ENCODE measurements around the gene PHYKPL.

PHYKPL gene

DNA sequence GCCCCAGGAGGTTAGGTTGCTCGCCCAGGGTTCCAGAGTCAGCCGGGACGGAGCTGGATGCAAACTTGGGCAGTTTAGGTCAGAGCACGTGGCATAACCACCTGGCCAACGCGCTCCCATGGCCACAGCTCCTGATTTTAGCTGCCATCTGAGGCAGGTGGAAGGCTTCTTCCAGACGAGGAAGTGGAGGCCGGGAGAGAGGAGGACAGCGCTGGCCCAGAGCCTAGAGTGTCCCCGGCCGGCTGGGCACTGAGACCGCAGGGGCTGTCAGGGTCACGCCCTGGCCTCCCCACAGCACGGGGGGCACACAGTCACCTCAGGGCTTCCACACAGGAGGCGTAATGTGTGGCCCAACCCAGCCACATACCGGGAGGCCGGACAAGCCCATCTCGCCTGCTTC, 16.1 kb upstream of the PHYKPL start:
- DNase-seq (ENCODE audit: low read depth in 1 of 2, low spot score in 1 of 2): no peak
- H3K27me3 ChIP-seq (ENCODE audit: insufficient read depth, poor library complexity, severe bottlenecking): no peaks in the 10 kb centered on the region
- H3K27ac ChIP-seq (replicated peaks): no peak overlapping the region
- TF ChIP-seq, protein P1, sequence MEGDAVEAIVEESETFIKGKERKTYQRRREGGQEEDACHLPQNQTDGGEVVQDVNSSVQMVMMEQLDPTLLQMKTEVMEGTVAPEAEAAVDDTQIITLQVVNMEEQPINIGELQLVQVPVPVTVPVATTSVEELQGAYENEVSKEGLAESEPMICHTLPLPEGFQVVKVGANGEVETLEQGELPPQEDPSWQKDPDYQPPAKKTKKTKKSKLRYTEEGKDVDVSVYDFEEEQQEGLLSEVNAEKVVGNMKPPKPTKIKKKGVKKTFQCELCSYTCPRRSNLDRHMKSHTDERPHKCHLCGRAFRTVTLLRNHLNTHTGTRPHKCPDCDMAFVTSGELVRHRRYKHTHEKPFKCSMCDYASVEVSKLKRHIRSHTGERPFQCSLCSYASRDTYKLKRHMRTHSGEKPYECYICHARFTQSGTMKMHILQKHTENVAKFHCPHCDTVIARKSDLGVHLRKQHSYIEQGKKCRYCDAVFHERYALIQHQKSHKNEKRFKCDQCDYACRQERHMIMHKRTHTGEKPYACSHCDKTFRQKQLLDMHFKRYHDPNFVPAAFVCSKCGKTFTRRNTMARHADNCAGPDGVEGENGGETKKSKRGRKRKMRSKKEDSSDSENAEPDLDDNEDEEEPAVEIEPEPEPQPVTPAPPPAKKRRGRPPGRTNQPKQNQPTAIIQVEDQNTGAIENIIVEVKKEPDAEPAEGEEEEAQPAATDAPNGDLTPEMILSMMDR (IDR thresholded peaks at IDR 0.05; ENCODE audit: insufficient read depth, low read length): no peak
- TF ChIP-seq GABPA (IDR thresholded peaks at IDR 0.05; ENCODE audit: low read depth) (no peak), POLR2AphosphoS5 (IDR thresholded peaks at IDR 0.05; ENCODE audit: low read depth) (no peak), SPI1 (IDR thresholded peaks at IDR 0.05; ENCODE audit: borderline replicate concordance, low read depth) (no peak)
- TF ChIP-seq, protein P2, sequence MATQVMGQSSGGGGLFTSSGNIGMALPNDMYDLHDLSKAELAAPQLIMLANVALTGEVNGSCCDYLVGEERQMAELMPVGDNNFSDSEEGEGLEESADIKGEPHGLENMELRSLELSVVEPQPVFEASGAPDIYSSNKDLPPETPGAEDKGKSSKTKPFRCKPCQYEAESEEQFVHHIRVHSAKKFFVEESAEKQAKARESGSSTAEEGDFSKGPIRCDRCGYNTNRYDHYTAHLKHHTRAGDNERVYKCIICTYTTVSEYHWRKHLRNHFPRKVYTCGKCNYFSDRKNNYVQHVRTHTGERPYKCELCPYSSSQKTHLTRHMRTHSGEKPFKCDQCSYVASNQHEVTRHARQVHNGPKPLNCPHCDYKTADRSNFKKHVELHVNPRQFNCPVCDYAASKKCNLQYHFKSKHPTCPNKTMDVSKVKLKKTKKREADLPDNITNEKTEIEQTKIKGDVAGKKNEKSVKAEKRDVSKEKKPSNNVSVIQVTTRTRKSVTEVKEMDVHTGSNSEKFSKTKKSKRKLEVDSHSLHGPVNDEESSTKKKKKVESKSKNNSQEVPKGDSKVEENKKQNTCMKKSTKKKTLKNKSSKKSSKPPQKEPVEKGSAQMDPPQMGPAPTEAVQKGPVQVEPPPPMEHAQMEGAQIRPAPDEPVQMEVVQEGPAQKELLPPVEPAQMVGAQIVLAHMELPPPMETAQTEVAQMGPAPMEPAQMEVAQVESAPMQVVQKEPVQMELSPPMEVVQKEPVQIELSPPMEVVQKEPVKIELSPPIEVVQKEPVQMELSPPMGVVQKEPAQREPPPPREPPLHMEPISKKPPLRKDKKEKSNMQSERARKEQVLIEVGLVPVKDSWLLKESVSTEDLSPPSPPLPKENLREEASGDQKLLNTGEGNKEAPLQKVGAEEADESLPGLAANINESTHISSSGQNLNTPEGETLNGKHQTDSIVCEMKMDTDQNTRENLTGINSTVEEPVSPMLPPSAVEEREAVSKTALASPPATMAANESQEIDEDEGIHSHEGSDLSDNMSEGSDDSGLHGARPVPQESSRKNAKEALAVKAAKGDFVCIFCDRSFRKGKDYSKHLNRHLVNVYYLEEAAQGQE (IDR thresholded peaks at IDR 0.05; ENCODE audit: insufficient replicate concordance, low read depth): no peak
- no peak overlapping the region for H3K4me3 ChIP-seq (replicated peaks; ENCODE audit: insufficient read depth, low read length)

DNA sequence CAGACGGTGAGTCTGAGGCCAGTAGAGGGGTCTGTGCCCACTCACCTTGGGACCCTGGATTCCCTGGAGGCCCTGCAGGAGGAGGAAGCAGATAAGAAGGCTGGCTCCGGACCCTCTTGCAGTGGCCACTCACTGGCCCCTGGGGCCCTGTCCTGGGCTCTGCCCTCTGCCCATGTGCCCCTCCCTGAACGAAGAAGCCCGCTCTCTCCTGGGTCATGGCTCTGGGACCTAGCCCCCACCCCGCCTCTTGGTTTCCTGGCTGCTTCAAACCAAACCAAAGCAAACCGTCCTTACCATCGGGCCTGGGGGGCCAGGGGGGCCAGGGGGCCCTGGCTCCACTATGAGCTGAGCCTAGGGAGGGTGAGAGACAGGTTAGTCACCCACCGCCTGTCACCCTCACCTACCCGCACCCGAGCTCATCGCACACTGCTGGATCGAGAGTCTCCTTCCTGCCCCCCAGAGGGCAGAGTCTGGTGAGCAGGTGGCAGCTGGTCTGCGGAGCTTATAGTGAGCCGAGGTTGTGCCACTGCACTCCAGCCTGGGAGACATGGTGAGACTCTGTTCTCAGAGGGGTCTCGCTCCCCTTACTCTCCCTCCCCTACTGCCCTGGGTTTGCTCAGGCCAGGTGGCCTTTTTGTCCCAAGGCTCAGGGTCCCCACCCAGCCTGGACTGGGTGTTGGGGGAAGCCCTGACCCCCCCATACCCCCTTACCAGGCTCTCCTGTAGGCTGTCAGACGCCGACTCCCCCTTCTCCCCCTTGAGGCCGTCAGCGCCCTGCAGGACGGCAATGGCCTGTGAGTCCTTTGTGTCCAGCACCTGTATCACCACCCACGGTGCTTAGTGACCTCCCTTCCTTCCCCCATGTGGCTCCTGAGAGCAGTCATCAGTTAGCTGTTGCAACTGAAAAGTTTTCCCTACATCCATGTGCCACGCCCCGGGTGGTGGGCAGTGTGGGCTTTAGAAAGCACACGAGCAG, 15.2 kb upstream of the PHYKPL start:
- Histone ChIP-seq H3K27me3 (ENCODE audit: insufficient read depth, poor library complexity, severe bottlenecking) (no peaks in the 10 kb centered on the region), H3K27ac (replicated peaks) (no peak overlapping the region), H3K4me3 (replicated peaks; ENCODE audit: insufficient read depth, low read length) (no peak overlapping the region)
- no peak for DNase-seq (ENCODE audit: low read depth in 1 of 2, low spot score in 1 of 2)
- TF ChIP-seq, protein P2 (IDR thresholded peaks at IDR 0.05; ENCODE audit: insufficient replicate concordance, low read depth): no peak
- TF ChIP-seq GABPA (IDR thresholded peaks at IDR 0.05; ENCODE audit: low read depth) (no peak), SPI1 (IDR thresholded peaks at IDR 0.05; ENCODE audit: borderline replicate concordance, low read depth) (no peak)

DNA sequence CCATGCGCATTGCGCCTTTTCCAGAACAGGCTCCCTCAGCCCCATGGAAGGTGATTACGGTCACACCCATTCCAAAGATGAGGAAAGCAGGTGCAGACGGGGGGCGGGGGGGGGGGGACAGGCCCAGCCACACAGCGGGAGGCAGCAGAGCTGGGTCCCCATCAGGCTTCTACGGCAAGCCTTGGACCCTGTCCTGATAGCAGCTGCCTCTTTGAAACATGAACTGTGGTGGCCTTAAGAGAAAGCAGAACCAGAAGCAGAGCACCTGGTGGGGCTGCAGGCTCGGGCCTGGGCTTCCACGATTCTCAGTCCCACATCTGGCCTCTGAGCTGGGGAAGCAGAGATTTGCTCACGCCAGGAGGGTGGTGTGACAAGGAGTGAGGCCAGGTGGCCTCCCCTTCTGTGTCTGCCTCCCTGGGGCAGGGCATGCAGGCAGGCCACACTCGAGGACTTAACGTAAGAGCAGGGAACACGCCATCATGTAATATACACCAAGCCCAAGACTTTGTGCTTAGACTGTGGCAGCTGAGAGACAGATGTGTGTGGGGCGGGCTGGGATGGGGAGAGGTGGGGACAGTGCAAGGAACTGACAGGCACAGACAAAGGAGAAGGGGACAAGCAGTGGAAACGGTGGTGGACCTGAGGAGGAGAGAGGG, 14.2 kb upstream of the PHYKPL start:
- DNase-seq (ENCODE audit: low read depth in 1 of 2, low spot score in 1 of 2): no peak
- TF ChIP-seq POLR2AphosphoS5 (IDR thresholded peaks at IDR 0.05; ENCODE audit: low read depth): 0 out of 2 replicates have a peak, but pooled peaks have one; percentile 42
- TF ChIP-seq, protein P2 (IDR thresholded peaks at IDR 0.05; ENCODE audit: insufficient replicate concordance, low read depth): no peak
- no peaks in the 10 kb centered on the region for H3K27me3 ChIP-seq (ENCODE audit: insufficient read depth, poor library complexity, severe bottlenecking)
- no peak overlapping the region for H3K4me3 ChIP-seq (replicated peaks; ENCODE audit: insufficient read depth, low read length)
- H3K27ac ChIP-seq (replicated peaks): no peak overlapping the region

DNA sequence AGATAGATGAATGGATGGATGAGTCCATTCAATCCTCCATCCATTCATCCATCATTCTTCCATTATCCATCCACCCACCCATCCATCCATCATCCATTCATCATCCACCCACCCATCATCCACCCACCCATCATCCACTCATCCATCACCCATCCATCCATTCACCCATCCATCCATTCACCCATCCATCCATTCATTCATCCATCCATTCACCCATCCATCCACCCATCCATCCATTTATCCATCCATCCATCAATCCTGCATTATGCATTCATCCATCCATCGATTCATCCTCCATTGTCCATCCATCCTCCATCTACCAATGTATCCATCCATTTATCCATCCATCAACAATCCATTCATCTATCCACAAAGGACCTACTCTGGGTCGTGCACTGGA, 12.8 kb upstream of the PHYKPL start:
- no peaks in the 10 kb centered on the region for H3K27me3 ChIP-seq (ENCODE audit: insufficient read depth, poor library complexity, severe bottlenecking)
- no peak overlapping the region for H3K27ac ChIP-seq (replicated peaks)
- no peak for DNase-seq (ENCODE audit: low read depth in 1 of 2, low spot score in 1 of 2)
- TF ChIP-seq, protein P1 (IDR thresholded peaks at IDR 0.05; ENCODE audit: insufficient read depth, low read length): no peak
- TF ChIP-seq SPI1 (IDR thresholded peaks at IDR 0.05; ENCODE audit: borderline replicate concordance, low read depth): no peak
- no peak for TF ChIP-seq GABPA (IDR thresholded peaks at IDR 0.05; ENCODE audit: low read depth)
- TF ChIP-seq POLR2AphosphoS5 (IDR thresholded peaks at IDR 0.05; ENCODE audit: low read depth): no peak
- TF ChIP-seq, protein P2 (IDR thresholded peaks at IDR 0.05; ENCODE audit: insufficient replicate concordance, low read depth): no peak
- H3K4me3 ChIP-seq (replicated peaks; ENCODE audit: insufficient read depth, low read length): no peak overlapping the region
